Stimulated activated effector memory CD8-positive, alpha-beta T cell treated with anti-CD3 and anti-CD28 coated beads, Interleukin-12 subunit alpha, Interleukin-12 subunit beta, amount 100 ng/mL, for 72 hours (primary cell): ENCODE measurements around the gene PEAK3.

ENCODE experiments used
- ATAC-seq: fragments of 150-1000 bp; cut with Tn5 transposase; 2 replicates; pipeline ENCODE4 v1.10.0; 2021
- DNase-seq, 2 donors: peaks; one replicate each; pipeline ENCODE4 v3.0.0; 2021 to 2022; ENCODE audit warnings: low spot score in 2 of 2
- H3K27ac Mint-ChIP-seq: one replicate; pipeline ENCODE4 v1.8.0; 2022; ENCODE audit warnings: mild to moderate bottlenecking, mixed read lengths
- H3K36me3 Mint-ChIP-seq: one replicate; pipeline ENCODE4 v1.8.0; 2022; ENCODE audit warnings: mild to moderate bottlenecking, mixed read lengths
- H3K4me1 Mint-ChIP-seq: one replicate; pipeline ENCODE4 v1.8.0; 2022; ENCODE audit warnings: mixed read lengths
- H3K4me3 Mint-ChIP-seq: one replicate; pipeline ENCODE4 v1.8.0; 2022; ENCODE audit warnings: mild to moderate bottlenecking, mixed read lengths
- H3K9me3 Mint-ChIP-seq: one replicate; pipeline ENCODE4 v1.8.0; 2022; ENCODE audit warnings: mixed read lengths

PEAK3 gene

DNA sequence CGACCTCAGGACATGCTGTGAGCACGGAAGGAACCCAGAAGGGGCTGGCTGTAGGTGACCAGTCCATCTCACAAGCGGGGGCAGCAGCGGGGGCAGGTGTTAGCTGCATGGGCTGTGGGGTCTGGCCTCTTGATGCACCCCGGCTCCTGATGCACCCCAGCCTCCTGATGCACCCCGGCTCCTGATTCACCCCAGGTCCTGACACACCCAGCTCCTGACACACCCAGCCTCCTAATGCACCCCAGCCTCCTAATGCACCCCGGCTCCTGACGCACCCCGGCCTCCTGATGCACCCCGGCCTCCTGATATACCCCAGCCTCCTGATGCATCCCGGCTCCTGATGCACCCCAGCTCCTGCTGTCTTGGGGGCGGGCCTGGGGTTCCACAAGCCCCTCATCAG, 39.0 kb upstream of the PEAK3 start:
- peaks cover 43% of the 10 kb centered on the region for H3K36me3 Mint-ChIP-seq
- no peak overlapping the region for H3K4me3 Mint-ChIP-seq
- H3K27ac Mint-ChIP-seq, result no peak overlapping the region
- DNase-seq (no peak), ATAC-seq (no peak)
- H3K9me3 Mint-ChIP-seq, result no peaks in the 10 kb centered on the region
- peaks cover 8% of the 10 kb centered on the region for H3K4me1 Mint-ChIP-seq

GRCh38 chr19:2320049-2320448, 38.1 kb upstream of the PEAK3 start:
- H3K27ac Mint-ChIP-seq, result no peak overlapping the region
- DNase-seq, result no peak
- peaks cover 1% of the 10 kb centered on the region for H3K9me3 Mint-ChIP-seq
- H3K36me3 Mint-ChIP-seq, result peaks cover 37% of the 10 kb centered on the region
- no peak overlapping the region for H3K4me3 Mint-ChIP-seq
- ATAC-seq, result no peak
- H3K4me1 Mint-ChIP-seq, result no peaks in the 10 kb centered on the region

DNA sequence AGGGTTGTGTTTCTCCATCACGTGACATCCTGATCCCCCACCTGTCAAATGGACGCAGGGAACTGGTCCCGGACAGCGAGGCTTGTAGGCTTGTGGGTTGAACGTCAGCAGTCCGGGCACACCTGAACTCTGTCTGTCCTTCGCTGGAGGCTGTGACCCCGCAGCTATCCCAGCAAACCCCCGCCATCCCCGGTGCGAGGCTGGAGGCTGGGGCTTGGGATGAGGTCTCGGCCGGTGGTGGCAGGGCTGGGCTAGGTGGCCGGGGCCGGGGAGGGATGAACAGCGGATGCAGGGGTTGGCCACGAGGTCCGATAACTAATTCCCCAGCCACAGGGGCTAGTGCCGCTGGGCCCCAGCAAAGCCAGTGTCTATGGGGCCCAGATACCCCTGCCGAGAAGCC, 37.6 kb upstream of the PEAK3 start:
- Mint-ChIP-seq H3K4me1 (no peaks in the 10 kb centered on the region), H3K4me3 (no peak overlapping the region), H3K9me3 (peaks cover 6% of the 10 kb centered on the region), H3K27ac (no peak overlapping the region), H3K36me3 (peaks cover 33% of the 10 kb centered on the region)
- no peak for DNase-seq
- no peak for ATAC-seq

GRCh38 chr19:2318923-2319322, 36.9 kb upstream of the PEAK3 start:
- H3K36me3 Mint-ChIP-seq, result peaks cover 27% of the 10 kb centered on the region
- no peak overlapping the region for H3K4me3 Mint-ChIP-seq
- H3K27ac Mint-ChIP-seq, result no peak overlapping the region
- DNase-seq, result no peak
- no peak for ATAC-seq
- peaks cover 8% of the 10 kb centered on the region for H3K9me3 Mint-ChIP-seq
- no peaks in the 10 kb centered on the region for H3K4me1 Mint-ChIP-seq

DNA sequence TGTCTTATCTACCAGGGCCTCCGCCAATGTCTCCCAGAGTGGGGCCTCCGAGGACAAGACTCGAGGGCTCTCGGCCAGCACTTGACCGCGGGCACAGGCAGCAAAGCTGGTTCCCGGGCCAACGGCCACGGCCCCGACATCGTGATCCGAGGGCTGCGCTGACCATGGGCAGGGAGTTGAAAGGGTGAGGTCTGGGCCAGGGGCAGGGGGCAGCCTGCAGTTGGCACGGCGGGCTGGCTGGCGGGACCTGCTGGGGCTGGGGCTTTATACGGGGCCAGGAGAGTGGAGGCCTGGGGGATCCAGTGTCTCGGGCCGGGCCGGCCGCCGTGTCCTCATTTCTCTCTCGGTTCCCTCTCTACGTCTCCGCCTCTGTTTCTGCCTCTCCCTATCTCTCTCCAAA, 35.8 kb upstream of the PEAK3 start:
- no peak overlapping the region for H3K4me3 Mint-ChIP-seq
- DNase-seq (no peak), ATAC-seq (no peak)
- peaks cover 8% of the 10 kb centered on the region for H3K9me3 Mint-ChIP-seq
- peaks cover 15% of the 10 kb centered on the region for H3K36me3 Mint-ChIP-seq
- no peaks in the 10 kb centered on the region for H3K4me1 Mint-ChIP-seq
- H3K27ac Mint-ChIP-seq, result no peak overlapping the region

- H3K4me3 Mint-ChIP-seq, result no peak overlapping the region
- no peak for DNase-seq
- H3K9me3 Mint-ChIP-seq, result peaks cover 8% of the 10 kb centered on the region
- H3K27ac Mint-ChIP-seq, result no peak overlapping the region
- H3K36me3 Mint-ChIP-seq, result peaks cover 11% of the 10 kb centered on the region
- H3K4me1 Mint-ChIP-seq, result no peaks in the 10 kb centered on the region
- no peak for ATAC-seq
These were observed 35.3 kb upstream of the PEAK3 start for GRCh38 chr19:2317300-2317699.

DNA sequence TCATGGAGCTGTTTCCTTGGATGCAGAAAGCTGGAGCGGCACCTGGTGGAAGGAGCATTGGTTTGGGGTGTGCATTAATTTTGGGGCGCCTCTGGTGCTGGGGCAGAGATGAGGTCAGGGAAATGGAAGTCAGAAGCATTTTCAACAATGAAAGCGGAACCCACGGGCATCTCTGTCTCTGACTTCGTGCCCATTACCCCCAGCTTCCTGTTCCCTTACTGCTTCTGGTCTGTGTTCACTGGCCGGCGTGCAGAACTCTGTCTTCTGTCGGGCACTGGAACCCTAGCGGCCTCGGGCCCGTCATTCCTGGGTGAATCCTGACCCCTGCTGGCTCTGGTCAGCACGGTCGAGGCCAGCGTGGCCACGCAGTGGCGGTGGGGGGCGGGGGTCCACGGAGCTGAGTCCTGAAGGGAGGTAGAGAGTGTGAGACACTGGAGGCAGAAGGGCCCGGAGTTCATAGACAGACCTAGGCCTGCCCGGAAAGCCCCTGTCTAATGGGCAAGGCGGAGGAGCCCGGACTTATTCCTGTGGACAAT, 33.9 kb upstream of the PEAK3 start:
- peaks cover 8% of the 10 kb centered on the region for H3K9me3 Mint-ChIP-seq
- no peak overlapping the region for H3K27ac Mint-ChIP-seq
- no peak overlapping the region for H3K4me3 Mint-ChIP-seq
- ATAC-seq (peak; percentile 58), DNase-seq (no peak)
- H3K36me3 Mint-ChIP-seq, result no peaks in the 10 kb centered on the region
- no peaks in the 10 kb centered on the region for H3K4me1 Mint-ChIP-seq

- ATAC-seq, result no peak
- Mint-ChIP-seq H3K4me1 (no peaks in the 10 kb centered on the region), H3K9me3 (peaks cover 8% of the 10 kb centered on the region), H3K4me3 (no peak overlapping the region), H3K27ac (no peak overlapping the region), H3K36me3 (no peaks in the 10 kb centered on the region)
- no peak for DNase-seq
These were observed 33.3 kb upstream of the PEAK3 start for GRCh38 chr19:2315121-2315817.

GRCh38 chr19:2312820-2313501, 31.0 kb upstream of the PEAK3 start:
- Mint-ChIP-seq H3K27ac (no peak overlapping the region), H3K4me1 (peaks cover 10% of the 10 kb centered on the region), H3K4me3 (no peak overlapping the region), H3K36me3 (no peaks in the 10 kb centered on the region), H3K9me3 (peaks cover 8% of the 10 kb centered on the region)
- no peak for DNase-seq
- ATAC-seq, result no peak

DNA sequence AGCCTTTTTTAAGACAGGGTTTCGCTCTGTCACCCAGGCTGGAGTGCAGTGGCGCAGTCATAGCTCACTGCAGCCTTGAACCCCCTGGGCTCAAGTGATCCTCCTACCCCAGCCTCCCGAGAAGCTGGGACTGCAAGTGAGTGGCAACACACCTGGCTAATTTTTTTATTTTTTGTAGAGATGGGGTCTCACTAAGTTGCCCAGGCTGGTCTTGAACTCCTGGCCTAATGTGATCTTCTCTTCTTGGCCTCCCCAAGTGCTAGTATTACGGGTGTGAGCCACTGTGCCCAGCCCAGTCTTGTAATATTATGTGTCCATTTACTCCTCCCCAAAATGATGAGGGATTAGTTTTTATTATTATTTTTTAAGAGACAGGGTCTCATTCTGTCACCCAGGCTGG, 29.1 kb upstream of the PEAK3 start:
- DNase-seq, result no peak
- peaks cover 10% of the 10 kb centered on the region for H3K4me1 Mint-ChIP-seq

GRCh38 chr19:2309734-2310362, 27.9 kb upstream of the PEAK3 start:
- Mint-ChIP-seq H3K9me3 (peaks cover 4% of the 10 kb centered on the region), H3K36me3 (no peaks in the 10 kb centered on the region), H3K4me3 (no peak overlapping the region), H3K27ac (no peak overlapping the region), H3K4me1 (peaks cover 10% of the 10 kb centered on the region)
- ATAC-seq (no peak), DNase-seq (no peak)

More for the DNA sequence above, 29.1 kb upstream of the PEAK3 start:
- no peak for ATAC-seq
- Mint-ChIP-seq H3K4me3 (no peak overlapping the region), H3K27ac (no peak overlapping the region), H3K9me3 (peaks cover 8% of the 10 kb centered on the region), H3K36me3 (no peaks in the 10 kb centered on the region)

GRCh38 chr19:2308114-2308556, 26.2 kb upstream of the PEAK3 start, which contains the start of gene LINGO3:
LINGO3 (minus strand) TSS chr19:2308154; CDS start chr19:2291776, 16,378 bp downstream.
- H3K36me3 Mint-ChIP-seq, result no peaks in the 10 kb centered on the region
- peak within 1 kb of the TSS; percentile 39 for H3K4me3 Mint-ChIP-seq
- H3K27ac Mint-ChIP-seq, result no peak within 1 kb of the TSS
- H3K4me1 Mint-ChIP-seq, result peaks cover 11% of the 10 kb centered on the region
- H3K9me3 Mint-ChIP-seq, result no peaks in the 10 kb centered on the region
- no peak for DNase-seq
- no peak for ATAC-seq

GRCh38 chr19:2307518-2308012, 25.6 kb upstream of the PEAK3 start:
- no peaks in the 10 kb centered on the region for H3K9me3 Mint-ChIP-seq
- no peak for ATAC-seq
- DNase-seq, result no peak
- no peak overlapping the region for H3K27ac Mint-ChIP-seq
- H3K4me1 Mint-ChIP-seq, result peaks cover 17% of the 10 kb centered on the region
- H3K4me3 Mint-ChIP-seq, result no peak overlapping the region
- H3K36me3 Mint-ChIP-seq, result no peaks in the 10 kb centered on the region

- no peak overlapping the region for H3K4me3 Mint-ChIP-seq
- no peak overlapping the region for H3K27ac Mint-ChIP-seq
- H3K36me3 Mint-ChIP-seq, result no peaks in the 10 kb centered on the region
- no peak for ATAC-seq
- no peaks in the 10 kb centered on the region for H3K9me3 Mint-ChIP-seq
- peaks cover 18% of the 10 kb centered on the region for H3K4me1 Mint-ChIP-seq
- DNase-seq, result no peak
These were observed 25.0 kb upstream of the PEAK3 start for GRCh38 chr19:2306971-2307370.

DNA sequence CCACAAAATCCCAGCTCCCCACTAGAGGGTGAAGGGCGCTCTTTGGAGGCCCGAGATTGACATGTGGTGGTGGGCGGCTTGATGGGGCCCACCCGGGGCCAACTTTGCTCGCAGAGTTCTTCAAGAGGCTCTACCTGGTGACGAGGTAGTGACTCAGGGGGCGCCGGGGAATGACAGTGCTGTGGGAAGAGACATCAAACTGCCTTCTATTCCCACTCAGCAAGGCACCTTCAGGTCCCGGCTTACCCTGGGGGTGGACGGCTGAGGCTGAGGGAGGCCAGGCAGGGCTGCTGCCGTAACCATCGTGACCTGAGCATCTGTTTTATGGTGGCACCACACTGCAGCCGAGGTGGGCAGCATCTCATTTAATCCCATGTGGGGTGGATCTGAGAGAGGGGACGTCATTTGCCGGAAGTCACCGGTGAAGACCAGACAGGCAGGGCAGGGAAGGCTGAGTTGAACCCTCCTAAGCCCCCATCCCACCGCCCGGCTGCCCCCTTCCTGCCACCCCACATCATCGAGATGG, 24.4 kb upstream of the PEAK3 start:
- Mint-ChIP-seq H3K36me3 (no peaks in the 10 kb centered on the region), H3K9me3 (no peaks in the 10 kb centered on the region), H3K27ac (no peak overlapping the region), H3K4me1 (peaks cover 18% of the 10 kb centered on the region), H3K4me3 (no peak overlapping the region)
- ATAC-seq (no peak), DNase-seq (no peak)
